ENCODE results near the gene PNN.
"Not testable (repeated sequence)": the region's sequence is repeated elsewhere in the genome, so short reads cannot be mapped to it uniquely, and the experiment has no call there.

The PNN gene

DNA sequence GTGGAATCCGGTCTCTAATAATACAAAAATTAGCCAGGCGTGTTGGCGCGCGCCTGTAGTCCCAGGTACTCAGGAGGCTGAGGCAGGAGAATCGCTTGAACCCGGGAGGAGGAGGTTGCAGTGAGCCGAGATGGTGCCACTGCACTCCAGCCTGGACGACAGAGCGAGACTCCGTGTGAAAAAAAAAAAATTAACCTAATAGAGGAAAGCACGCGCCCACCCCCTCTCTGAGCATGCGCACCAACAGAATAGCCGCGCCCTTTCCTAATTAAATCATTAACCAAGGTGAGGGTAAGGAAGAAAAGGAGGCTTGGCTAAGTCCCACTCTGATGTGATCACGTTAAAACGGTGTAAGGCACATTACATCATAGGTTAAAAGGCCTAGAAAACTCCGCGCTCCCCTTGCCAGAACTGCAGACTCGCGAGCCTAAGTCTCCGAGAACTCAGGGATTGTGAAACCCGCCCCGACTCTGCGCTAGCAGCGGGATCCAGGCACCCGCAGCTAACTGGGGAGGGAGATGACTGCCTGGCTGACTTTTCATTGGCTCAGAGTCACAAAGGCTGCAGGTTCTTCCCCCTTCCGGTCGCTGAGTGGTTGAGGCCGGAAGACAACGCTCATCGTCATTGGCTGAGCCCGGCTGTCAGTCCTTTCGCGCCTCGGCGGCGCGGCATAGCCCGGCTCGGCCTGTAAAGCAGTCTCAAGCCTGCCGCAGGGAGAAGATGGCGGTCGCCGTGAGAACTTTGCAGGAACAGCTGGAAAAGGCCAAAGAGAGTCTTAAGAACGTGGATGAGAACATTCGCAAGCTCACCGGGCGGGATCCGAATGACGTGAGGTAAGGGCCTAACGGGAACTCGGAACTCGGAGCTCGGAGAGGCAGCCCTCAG lies at the start of gene PNN:
Gene PNN, plus strand, starts transcription at position 695 of the 885 bp plus-strand sequence. Its CDS starts 26 bp downstream, at position 721.
- DNase-seq: peak; percentile 100

DNA sequence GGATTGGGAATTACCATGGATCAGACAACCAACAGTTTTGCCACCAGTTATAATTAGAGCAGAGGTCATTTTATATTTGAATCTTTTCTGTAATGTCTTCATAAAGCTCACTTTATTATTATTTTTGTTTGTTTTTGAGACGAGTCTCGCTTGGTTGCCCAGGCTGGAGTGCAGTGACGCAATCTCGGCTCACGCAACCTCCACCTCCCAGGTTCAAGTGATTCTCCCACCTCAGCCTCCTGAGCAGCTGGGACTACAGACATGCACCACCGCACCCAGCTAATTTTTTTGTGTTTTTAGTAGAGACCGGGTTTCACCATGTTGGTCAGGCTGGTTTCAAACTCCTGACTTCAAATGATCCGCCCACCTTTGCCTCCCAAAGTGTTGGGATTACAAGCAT lies 37.2 kb upstream of the PNN start:
- not testable (repeated sequence) for DNase-seq

DNA sequence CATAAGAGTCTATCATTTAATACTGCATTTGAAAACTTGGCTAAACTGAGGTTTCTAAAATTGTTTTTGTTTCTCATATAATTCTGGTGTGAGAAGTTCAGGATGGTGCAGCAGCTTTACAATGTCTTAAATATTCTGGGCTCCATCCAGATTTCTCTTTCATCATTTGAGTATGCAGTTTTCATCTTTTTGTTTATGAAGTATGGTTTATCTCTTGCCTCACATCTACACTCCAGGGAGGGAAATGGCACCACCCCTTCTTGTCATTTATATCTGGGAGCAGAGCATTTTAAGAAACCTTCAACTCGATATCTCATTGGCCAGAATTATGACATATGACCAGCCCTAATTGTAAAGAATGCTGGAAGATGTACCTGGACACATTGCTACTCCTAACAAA lies 36.6 kb upstream of the PNN start:
- peak; percentile 24 for DNase-seq

DNA sequence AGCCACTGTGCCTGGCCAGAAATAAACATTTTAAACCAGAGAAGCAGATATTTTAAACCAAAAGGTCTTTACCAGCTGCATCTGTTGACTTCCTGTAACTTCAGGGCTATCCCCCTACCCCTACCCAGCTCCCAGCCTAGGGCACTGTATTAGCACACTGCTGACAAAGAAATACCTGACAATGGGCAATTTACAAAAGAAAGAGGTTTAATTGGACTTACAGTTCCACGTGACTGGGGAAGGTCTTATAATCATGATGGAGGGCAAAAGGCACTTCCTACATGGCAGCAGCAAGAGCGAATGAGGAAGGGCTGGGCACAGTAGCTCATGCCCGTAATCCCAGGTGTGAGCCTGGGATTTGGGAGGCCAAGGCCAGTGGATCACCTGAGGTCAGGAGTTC lies 34.9 kb upstream of the PNN start:
- no peak for DNase-seq

DNA sequence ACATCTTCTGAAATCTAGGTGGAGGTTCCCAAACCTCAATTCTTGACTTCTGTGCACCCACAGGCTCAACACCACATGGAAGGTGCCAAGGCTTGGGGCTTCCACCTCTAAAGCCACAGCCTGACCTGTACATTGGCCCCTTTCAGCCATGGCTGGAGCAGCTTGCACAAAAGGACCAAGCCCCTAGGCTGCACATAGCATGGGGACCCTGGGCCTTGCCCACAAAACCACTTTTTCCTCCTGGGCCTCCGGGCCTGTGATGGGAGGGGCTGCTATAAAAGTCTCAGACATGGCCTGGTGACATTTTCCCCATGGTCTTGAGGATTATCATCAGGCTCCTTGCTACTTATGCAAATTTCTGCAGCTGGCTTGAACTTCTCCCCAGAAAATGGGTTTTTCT lies 33.4 kb upstream of the PNN start:
- DNase-seq: not testable (repeated sequence)

DNA sequence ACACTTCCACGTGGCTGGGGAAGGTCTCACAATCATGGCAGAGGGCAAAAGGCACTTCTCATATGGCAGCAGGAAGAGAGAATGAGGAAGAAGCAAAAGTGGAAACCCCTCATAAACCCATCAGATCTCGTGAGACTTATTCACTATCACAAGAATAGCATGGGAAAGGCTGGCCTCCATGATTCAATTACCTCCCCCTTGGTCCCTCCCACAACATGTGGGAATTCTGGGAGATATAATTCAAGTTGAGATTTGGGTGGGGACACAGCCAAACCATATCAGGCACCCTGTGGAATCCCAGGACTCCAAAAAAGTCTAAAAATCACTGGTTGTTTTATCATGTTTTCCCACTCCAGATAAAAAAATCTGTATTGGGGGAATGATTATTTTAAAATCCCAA lies 31.8 kb upstream of the PNN start:
- not testable (repeated sequence) for DNase-seq

DNA sequence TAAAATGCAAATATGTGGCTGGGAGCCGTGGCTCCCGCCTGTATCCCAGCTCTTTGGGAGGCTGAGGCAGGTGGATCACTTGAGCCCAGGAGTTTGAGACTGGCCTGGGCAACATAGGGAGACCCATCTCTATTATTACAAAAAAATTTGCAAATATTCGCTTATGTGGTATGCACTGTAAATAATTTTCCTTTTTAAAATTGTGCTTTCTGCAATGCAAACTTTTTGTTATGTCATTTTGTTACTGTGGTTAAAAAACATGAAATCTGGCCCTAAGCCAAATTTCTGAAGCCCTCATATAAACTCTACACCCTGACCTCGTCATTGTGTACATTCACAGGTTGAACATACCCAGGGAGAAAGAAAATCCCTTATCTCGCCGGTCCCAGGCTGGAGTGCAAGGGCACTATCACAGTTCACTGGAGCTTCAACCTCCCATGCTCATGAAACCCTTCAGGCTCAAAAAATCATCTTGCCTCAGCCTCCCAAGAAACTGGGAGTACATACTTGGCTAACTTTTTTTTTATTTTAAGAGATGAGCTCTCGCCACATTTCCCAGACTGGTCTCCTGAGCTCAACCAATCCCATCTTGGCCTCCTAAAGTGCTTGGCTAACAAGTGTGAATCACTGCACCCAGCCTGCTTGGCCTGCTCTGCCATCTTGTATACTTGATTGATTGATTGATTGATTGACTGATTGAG lies 29.6 kb upstream of the PNN start:
- DNase-seq: no peak

DNA sequence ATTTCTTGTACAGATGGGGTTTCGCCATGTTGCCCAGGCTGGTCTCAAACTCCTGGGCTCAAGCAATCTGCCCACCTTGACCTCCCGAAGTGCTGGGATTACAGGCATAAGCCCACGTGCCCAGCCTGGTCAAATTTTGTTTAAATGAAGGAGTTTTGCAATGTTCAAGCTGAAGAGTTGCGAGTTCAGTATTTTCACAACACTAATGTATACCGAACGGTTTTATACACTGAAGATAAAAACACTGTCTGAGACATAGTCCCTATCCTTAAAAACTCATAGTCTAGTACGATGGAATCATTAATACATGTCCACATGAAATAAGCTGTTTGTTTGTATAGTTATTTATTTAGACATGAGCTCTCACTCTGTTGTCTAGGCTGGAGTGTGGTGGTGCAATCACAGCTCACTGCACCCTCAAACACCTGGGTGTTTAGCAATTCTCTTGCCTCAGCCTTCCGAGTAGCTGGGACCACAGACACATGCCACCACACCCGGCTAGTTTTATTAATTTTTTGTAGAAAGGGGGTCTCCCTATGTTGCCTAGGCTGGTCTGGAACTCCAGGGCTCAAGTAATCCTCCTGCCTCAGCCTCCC lies 20.4 kb upstream of the PNN start:
- no peak for DNase-seq

DNA sequence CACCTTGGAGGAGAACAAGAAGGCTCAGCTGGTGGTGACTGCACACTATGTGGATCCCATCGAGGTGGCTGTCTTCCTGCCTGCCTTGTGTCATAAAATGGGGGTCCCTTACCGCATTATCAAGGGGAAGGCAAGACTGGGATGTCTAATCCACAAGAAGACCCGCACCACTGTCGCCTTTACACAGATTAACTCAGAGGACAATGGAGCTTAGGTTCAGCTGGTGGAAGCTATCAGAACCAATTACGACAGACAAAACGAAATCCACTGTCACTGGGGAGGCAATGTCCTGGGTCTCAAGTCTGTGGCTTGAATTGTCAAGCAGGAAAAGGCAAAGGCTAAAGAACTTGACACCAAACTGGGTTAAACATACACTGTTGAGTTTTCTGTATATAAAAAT lies 17.6 kb upstream of the PNN start:
- no peak for DNase-seq

DNA sequence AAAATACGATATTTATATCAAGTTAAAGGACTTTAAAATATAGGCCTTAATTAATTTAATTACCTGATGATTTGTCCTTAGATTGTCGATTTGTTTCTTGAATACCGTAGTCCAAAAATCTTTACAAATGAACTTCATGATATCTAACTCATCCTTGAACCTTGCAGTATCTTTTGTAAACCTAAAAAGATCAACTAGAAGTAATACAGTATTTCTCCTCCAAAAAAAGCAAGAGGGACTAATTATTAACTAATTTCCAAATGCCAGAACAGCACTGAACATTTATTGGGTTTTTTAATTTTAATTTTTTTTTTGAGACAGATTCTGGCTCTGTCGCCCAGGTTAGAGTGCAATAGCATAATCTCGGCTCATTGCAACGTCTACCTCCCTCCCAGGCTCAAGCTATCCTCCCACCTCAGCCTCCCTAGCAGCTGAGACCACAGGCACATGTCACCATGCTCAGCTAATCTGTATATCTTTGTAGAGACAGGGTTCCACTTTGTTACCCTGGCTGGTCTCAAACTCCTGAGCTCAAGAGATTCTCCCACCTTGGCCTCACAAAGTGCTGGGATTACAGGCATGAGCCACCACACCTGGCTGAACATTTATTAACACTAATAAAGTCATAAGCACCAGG lies 16.7 kb upstream of the PNN start:
- DNase-seq: no peak

DNA sequence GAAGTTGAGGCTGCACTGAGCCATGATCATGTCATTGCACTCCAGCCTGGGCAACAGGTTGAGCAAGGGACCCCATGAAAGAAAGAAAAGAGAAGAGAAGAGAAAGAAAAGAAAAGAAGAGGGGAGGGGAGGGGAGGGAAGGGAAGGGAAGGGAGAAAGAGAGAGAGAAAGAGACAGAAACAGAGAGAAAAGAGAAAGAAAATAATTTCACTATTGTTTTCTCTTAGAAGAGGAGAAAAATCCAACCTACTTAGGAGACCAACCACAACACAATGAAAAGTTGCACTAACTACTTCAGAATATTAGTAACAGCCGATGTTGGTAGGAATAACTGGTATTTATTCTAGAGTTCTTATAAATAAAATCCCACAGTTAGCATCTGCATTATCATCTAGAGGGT lies 14.6 kb upstream of the PNN start:
- DNase-seq: no peak

DNA sequence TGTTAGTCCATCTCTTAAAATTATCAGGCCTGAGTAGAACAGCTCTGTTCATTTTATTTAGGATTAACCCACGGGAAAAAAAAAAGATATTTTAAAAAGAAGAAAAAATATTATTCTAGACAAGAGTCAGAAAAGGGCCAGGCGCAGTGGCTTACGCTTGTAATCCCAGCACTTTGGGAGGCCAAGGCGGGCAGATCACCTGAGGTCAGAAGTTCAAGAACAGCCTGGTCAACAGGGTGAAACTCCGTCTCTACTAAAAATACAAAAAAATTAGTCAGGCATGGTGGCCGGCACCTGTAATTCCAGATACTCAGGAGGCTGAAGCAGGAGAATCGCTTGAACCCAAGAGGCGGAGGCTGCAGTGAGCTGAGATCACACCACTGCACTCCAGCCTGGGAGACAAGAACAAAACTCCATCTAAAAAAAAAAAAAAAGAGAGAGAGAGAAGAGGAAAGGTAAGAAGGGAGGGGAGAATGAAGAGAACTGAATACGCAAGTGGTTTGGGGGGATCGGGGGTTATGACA lies 7.2 kb upstream of the PNN start:
- not testable (repeated sequence) for DNase-seq

DNA sequence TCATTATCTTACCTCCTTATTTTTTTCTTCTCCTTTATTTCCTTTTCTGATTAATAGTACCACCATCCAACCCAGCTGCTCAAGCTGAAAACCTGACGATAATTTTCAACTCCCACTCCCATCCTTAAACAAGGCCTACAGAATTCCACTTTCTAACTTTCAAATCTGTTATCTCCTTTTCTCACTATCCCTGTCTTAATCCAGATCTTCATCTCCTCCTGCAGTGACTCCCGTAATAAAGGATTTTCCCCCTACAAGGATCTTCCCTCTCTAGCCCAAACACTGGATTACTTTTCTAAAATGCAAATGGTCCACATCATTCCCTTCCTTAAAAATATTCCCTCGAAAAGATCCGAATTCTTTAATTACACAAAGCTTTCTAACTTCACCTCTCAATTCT lies 6.5 kb upstream of the PNN start:
- DNase-seq: no peak

DNA sequence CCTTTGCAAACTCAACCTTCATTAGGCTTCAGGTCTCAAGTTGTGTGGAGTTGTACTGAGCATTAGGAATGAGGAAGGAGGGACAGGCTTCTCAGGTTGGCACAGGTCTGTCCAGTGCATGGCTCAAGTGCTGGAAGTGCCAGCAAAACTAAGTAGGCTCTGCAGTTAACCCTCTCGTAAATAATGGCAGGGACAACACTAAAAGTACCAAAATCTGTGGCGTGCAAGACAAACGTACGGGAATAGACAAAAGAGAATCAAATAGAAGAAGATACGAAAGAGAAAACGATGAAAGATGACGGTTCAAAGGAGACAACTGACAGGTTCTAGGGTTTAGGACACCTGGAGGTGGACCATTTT lies 5.5 kb upstream of the PNN start:
- DNase-seq: no peak

DNA sequence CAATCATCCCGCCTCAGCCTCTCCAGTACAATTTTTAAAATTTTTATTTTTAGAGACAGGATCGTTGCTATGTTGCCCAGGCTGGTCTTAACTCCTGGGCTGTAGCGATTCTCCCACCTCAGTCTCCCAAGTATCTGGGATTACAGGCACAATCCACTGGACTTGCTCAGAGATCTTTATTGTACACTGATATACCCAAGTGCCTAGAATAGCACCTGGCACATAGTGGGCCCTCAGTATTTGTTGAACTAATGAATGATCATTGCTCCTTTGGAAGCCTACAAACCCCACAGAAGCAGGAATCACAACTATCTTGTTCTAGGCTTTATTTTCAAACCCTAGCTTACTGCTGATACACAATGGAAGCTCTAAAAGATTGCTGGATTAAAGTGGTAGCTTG lies 1.9 kb upstream of the PNN start:
- no peak for DNase-seq

DNA sequence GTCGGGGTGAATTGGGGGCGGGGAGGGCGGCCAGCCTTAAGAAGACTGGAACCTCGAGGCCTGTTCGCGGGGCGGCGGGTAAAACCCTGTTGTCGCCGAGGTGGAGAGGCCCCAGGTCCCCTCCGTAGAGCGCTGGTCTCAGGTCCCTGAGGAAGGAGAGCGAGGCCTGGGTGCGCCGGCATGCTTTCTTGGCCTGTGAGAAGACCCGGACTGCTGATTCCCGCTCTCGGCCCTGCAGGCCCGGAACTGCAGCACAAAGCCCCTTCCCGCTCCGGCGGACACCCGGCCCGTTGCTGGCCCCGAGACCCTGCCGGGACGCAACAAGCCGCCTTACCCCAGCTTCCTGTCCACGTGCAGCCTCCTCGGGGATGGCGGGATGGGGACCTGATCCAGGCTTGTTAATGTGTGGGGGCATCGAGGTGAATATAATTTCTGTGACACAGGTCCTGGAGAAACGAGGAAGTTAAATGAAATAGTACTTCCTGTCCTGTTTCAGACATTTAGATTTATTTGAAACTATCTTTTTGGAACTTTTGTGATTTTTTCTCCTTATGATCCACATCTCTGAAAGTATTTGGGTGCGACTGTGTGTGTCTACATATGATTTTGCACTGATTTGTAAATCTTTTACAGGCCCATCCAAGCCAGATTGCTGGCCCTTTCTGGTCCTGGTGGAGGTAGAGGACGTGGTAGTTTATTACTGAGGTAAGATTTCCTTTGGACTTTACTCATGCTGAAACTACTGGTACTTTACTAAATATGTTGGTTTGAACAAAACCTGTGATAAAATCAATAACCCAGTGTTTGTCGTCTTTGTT lies 600 bp downstream of the PNN start:
- peak; percentile 17 for DNase-seq

DNA sequence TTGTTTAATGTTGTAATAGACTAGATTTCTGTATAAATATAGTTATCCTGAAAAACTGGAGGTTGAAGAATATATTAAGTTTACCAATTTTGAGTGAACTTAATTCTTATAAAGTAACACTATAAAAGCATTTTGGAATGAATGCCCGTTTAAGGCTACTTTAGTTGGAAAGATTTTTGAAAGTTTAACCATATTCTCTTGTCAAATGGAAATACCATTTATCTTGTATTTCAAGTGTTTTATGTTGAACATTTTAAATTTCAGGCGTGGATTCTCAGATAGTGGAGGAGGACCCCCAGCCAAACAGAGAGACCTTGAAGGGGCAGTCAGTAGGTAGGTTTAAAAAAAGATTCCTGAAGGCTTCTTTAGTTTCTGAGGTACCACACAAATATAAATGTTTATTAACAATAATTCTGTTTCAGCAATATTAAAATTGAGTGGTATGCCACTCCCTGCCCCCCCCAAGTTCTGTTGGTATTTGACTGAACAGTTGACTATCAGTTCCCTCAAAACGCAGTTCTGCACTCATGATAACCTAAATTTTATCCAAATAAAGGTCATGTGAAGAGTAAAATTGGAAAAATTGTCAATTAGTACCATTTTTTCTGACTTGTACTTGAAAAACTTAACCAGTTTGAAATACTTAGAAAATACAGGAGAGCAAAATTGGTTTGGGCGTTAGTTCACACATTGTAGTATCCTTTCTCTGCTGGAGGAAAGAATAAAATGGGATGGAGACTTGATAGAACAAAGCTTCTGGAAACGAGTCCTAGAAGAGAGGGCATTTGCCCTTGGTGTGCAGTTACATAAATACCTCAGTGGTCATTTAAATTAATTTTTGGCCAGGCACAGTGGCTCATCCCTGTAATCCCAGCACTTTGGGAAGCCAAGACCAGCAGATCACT lies 1.5 kb downstream of the PNN start:
- no peak for DNase-seq

DNA sequence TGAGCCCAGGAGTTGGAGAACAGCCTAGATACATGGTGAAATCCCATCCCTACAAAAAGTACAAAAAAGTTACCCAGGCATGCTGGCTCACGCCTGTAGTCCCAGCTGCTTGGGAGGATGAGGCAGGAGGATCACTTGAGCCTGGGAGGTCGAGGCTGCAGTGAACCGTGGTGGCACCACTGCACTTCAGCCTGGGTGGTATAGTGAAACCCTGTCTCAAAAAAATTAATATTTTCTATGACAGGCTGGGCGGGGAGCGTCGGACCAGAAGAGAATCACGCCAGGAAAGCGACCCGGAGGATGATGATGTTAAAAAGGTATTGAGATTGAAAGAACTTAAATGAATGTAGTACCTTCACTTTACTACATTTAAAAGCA lies 2.1 kb downstream of the PNN start:
- DNase-seq: no peak

DNA sequence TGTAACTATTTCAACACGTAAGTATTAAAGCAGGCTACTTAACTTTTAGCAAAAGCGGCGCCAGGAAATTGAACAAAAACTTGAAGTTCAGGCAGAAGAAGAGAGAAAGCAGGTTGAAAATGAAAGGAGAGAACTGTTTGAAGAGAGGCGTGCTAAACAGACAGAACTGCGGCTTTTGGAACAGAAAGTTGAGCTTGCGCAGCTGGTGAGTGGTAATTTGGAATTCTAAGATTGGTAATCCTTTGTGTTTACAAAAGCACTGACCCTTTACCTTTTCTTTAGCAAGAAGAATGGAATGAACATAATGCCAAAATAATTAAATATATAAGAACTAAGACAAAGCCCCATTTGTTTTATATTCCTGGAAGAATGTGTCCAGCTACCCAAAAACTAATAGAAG lies 4.0 kb downstream of the PNN start:
- no peak for DNase-seq

DNA sequence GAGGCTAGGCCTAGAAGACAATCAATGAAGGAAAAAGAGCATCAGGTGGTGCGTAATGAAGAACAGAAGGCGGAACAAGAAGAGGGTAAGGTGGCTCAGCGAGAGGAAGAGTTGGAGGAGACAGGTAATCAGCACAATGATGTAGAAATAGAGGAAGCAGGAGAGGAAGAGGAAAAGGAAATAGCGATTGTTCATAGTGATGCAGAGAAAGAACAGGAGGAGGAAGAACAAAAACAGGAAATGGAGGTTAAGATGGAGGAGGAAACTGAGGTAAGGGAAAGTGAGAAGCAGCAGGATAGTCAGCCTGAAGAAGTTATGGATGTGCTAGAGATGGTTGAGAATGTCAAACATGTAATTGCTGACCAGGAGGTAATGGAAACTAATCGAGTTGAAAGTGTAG lies 5.5 kb downstream of the PNN start:
- no peak for DNase-seq

DNA sequence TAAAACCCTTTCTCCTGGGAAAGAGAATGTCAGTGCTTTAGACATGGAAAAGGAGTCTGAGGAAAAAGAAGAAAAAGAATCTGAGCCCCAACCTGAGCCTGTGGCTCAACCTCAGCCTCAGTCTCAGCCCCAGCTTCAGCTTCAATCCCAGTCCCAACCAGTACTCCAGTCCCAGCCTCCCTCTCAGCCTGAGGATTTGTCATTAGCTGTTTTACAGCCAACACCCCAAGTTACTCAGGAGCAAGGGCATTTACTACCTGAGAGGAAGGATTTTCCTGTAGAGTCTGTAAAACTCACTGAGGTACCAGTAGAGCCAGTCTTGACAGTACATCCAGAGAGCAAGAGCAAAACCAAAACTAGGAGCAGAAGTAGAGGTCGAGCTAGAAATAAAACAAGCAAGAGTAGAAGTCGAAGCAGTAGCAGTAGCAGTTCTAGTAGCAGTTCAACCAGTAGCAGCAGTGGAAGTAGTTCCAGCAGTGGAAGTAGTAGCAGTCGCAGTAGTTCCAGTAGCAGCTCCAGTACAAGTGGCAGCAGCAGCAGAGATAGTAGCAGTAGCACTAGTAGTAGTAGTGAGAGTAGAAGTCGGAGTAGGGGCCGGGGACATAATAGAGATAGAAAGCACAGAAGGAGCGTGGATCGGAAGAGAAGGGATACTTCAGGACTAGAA lies 6.1 kb downstream of the PNN start:
- DNase-seq: no peak

Data from HCEC 1CT (cell line).